Loucy (cell line): Measurements from ENCODE around the gene UQCC2.

Source experiments
- H2AFZ ChIP-seq: fragments of 200-600 bp; sonication (generic); 2 replicates; pipeline ENCODE4 v1.6.0; 2016; ENCODE audit warnings: antibody characterized with exemption, mild to moderate bottlenecking, low read length, moderate library complexity
- H3F3A ChIP-seq: fragments of 200-600 bp; 2 replicates; pipeline ENCODE4 v1.6.0; 2016; ENCODE audit warnings: antibody characterized with exemption, low read depth, mild to moderate bottlenecking
- H3K27me3 ChIP-seq: fragments of 200-600 bp; sonication (generic); 2 replicates; pipeline ENCODE4 v1.6.1; 2014; ENCODE audit warnings: low read length, mild to moderate bottlenecking; ENCODE audit not compliant: insufficient read depth, poor library complexity, severe bottlenecking
- H3K36me3 ChIP-seq: fragments of 200-600 bp; sonication (generic); 2 replicates; pipeline ENCODE4 v1.6.1; 2016; ENCODE audit warnings: low read length; ENCODE audit not compliant: insufficient read depth
- H3K4me1 ChIP-seq: fragments of 200-600 bp; sonication (generic); 2 replicates; pipeline ENCODE4 v1.5.1; 2014; ENCODE audit warnings: low read length, mild to moderate bottlenecking; ENCODE audit not compliant: insufficient read depth, poor library complexity, severe bottlenecking
- H3K4me2 ChIP-seq: fragments of 200-600 bp; sonication (generic); 2 replicates; pipeline ENCODE4 v1.6.0; 2014; ENCODE audit warnings: antibody characterized with exemption, low read length, low read depth, mild to moderate bottlenecking; ENCODE audit not compliant: poor library complexity, severe bottlenecking
- H3K4me3 ChIP-seq: fragments of 200-600 bp; sonication (generic); 2 replicates; pipeline ENCODE4 v1.5.1; 2014; ENCODE audit warnings: low read length, mild to moderate bottlenecking, mixed read lengths; ENCODE audit not compliant: poor library complexity, severe bottlenecking
- H3K79me2 ChIP-seq: fragments of 200-600 bp; sonication (generic); 2 replicates; pipeline ENCODE4 v1.6.1; 2014; ENCODE audit warnings: low read length; ENCODE audit not compliant: insufficient read depth
- H3K9ac ChIP-seq: fragments of 200-600 bp; sonication (generic); 2 replicates; pipeline ENCODE4 v1.6.0; 2014; ENCODE audit warnings: mild to moderate bottlenecking, low read depth, low read length, moderate library complexity; ENCODE audit not compliant: poor library complexity, severe bottlenecking
- H3K9me2 ChIP-seq: fragments of 200-600 bp; sonication (generic); replicated peaks from 2 replicates; pipeline ENCODE4 v1.6.1; 2016; ENCODE audit warnings: low read depth, low read length, mixed read lengths
- H3K9me3 ChIP-seq: fragments of 200-600 bp; sonication (generic); 2 replicates; pipeline ENCODE4 v1.6.1; 2014; ENCODE audit warnings: mild to moderate bottlenecking, antibody characterized with exemption, low read length, low read depth; ENCODE audit not compliant: insufficient read depth
- H4K20me1 ChIP-seq: fragments of 200-600 bp; sonication (generic); 2 replicates; pipeline ENCODE4 v1.6.0; 2014; ENCODE audit warnings: antibody characterized with exemption, low read length, mild to moderate bottlenecking; ENCODE audit not compliant: insufficient read depth, poor library complexity, severe bottlenecking
- EZH2phosphoT487 ChIP-seq: fragments of 200-600 bp; IDR thresholded peaks from 2 replicates; pipeline ENCODE4 v1.6.1; 2018; ENCODE audit warnings: antibody characterized with exemption, mild to moderate bottlenecking, moderate library complexity, borderline replicate concordance
- TF ChIP-seq, protein P1 (sequence below): fragments of 200-600 bp; sonication (generic); conservative IDR thresholded peaks from 2 replicates; pipeline ENCODE4 v1.5.1; 2014; ENCODE audit warnings: mild to moderate bottlenecking, antibody characterized with exemption, low read length

UQCC2 gene

DNA sequence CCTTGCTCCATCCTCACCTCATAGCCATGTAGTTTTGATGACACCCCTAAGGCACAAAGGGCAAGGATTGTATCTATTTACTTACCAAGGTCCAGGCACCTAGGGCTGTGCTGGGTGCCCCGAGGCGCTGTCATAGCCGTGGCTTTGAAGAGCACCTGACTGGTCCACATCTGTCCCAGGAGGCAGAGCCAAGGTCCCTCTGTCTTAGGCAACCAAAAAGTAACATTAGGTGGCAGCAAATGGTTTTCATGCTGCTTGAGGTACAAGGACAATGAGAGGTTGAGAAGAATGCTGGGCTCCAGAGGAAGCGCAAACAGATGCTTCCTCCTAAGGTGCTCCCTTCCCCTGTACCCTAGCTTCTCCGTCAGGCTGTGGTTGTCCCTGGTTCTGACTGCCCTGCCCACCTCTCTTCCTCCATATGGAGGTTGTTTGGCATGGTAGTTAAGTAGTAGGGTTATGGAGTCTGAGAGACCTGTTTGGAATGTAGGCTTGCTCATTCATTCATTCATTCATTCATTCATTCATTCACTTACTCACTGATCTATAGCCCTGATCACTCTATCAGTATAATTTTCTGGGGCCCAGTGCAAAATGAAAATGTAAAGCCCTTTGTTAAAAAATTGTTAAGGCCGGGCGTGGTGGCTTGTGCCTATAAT is 3.0 kb upstream of the UQCC2 start:
- Histone ChIP-seq H3K4me2 (no peak overlapping the region), H3K9me3 (no peaks in the 10 kb centered on the region), H3K79me2 (peaks cover 17% of the 10 kb centered on the region), H3K27me3 (no peaks in the 10 kb centered on the region), H3K4me3 (no peak overlapping the region), H3K9me2 (no peaks in the 10 kb centered on the region), H3F3A (no peaks in the 10 kb centered on the region), H3K36me3 (no peaks in the 10 kb centered on the region), H3K9ac (no peak overlapping the region), H2AFZ (no peak overlapping the region), H4K20me1 (peaks cover 4% of the 10 kb centered on the region), H3K4me1 (peaks cover 19% of the 10 kb centered on the region)
- TF ChIP-seq, protein P1, sequence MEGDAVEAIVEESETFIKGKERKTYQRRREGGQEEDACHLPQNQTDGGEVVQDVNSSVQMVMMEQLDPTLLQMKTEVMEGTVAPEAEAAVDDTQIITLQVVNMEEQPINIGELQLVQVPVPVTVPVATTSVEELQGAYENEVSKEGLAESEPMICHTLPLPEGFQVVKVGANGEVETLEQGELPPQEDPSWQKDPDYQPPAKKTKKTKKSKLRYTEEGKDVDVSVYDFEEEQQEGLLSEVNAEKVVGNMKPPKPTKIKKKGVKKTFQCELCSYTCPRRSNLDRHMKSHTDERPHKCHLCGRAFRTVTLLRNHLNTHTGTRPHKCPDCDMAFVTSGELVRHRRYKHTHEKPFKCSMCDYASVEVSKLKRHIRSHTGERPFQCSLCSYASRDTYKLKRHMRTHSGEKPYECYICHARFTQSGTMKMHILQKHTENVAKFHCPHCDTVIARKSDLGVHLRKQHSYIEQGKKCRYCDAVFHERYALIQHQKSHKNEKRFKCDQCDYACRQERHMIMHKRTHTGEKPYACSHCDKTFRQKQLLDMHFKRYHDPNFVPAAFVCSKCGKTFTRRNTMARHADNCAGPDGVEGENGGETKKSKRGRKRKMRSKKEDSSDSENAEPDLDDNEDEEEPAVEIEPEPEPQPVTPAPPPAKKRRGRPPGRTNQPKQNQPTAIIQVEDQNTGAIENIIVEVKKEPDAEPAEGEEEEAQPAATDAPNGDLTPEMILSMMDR, result no peak
- no peak for TF ChIP-seq EZH2phosphoT487

DNA sequence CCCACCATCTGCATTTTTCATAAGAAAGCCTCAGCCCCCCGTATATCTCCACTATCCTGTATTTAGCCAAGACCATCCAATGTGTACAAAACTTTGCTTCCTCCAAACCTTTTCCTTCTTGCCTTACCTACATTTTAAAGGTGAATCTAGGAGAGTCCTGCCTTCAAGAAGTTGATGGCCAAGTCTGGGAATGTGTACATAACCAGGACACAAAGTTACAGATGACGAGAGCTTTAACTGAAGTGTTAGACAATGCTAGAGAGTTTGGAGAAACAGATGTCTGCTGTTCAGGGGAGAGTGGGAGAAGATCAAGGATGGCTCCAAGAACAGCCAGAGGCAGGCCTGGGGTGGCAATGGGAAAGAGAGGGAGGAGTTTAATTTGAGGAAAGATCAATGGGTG is 2.3 kb upstream of the UQCC2 start:
- H2AFZ ChIP-seq, result no peak overlapping the region
- peaks cover 23% of the 10 kb centered on the region for H3K79me2 ChIP-seq
- peaks cover 4% of the 10 kb centered on the region for H4K20me1 ChIP-seq
- no peaks in the 10 kb centered on the region for H3F3A ChIP-seq
- no peaks in the 10 kb centered on the region for H3K9me2 ChIP-seq
- no peak for TF ChIP-seq EZH2phosphoT487
- TF ChIP-seq, protein P1, result no peak
- H3K4me3 ChIP-seq, result no peak overlapping the region
- no peaks in the 10 kb centered on the region for H3K9me3 ChIP-seq
- H3K9ac ChIP-seq, result no peak overlapping the region
- H3K4me2 ChIP-seq, result no peak overlapping the region
- no peaks in the 10 kb centered on the region for H3K27me3 ChIP-seq
- H3K36me3 ChIP-seq, result no peaks in the 10 kb centered on the region
- peaks cover 25% of the 10 kb centered on the region for H3K4me1 ChIP-seq

DNA sequence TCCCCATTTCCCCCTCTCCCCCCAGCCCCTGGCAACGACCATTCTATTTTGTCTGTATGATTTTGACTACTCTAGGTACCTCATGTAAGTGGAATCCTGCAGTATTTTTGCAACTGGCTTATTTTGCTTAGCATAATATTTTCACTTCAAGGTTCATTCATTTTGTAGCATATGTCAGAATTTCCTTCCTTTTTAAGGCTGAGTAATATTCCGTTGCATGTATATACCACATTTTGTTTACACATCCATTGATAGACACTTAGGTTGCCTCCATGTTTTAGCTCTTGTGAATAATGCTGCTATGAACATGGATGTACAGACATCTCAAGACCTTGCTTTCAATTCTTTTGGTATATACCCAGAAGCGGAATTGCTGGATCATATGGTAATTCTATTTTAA is 1.4 kb upstream of the UQCC2 start:
- no peak overlapping the region for H3K4me2 ChIP-seq

More for the DNA sequence above, 1.4 kb upstream of the UQCC2 start:
- no peak overlapping the region for H3K4me3 ChIP-seq
- no peaks in the 10 kb centered on the region for H3K9me2 ChIP-seq
- peaks cover 4% of the 10 kb centered on the region for H4K20me1 ChIP-seq
- H3F3A ChIP-seq, result no peaks in the 10 kb centered on the region
- peaks cover 23% of the 10 kb centered on the region for H3K79me2 ChIP-seq
- no peaks in the 10 kb centered on the region for H3K9me3 ChIP-seq
- peaks cover 34% of the 10 kb centered on the region for H3K4me1 ChIP-seq
- no peaks in the 10 kb centered on the region for H3K36me3 ChIP-seq
- no peaks in the 10 kb centered on the region for H3K27me3 ChIP-seq
- TF ChIP-seq, protein P1, result no peak
- TF ChIP-seq EZH2phosphoT487, result no peak
- H3K9ac ChIP-seq, result no peak overlapping the region
- H2AFZ ChIP-seq, result no peak overlapping the region
